ENCODE results near the gene LDLRAD4. TPM values are rescaled to one million over a fixed set of nuclear protein-coding genes. Genes with fewer than 3 reads are reported as not detected.

The LDLRAD4 gene
- total RNA-seq, 1 experiment from 2014 or later: not detected

- no peaks in the 10 kb centered on the region for H3K79me2 ChIP-seq (ENCODE audit: low read length)
- no peak overlapping the region for H3K27ac ChIP-seq (ENCODE audit: low read length)
- H3F3A ChIP-seq (ENCODE audit: low read length, unreplicated experiment): no peaks in the 10 kb centered on the region
- no peaks in the 10 kb centered on the region for H3K4me1 ChIP-seq (ENCODE audit: insufficient read depth, low read length)
- ChIA-PET CTCF (no interaction called here), POLR2A (ENCODE audit: unreplicated experiment) (no interaction called here)
- TF ChIP-seq EZH2 (IDR thresholded peaks at IDR 0.05; ENCODE audit: low read length, unreplicated experiment) (no peak), CTCF (conservative IDR thresholded peaks at IDR 0.05; ENCODE audit: low read depth, low read length) (no peak), EZH2phosphoT487 (IDR thresholded peaks at IDR 0.05; ENCODE audit: borderline replicate concordance, low read length) (no peak)
- H2AFZ ChIP-seq (ENCODE audit: low read length): no peak overlapping the region
- DNase-seq (no peak), ATAC-seq (no peak)
- H3K4me2 ChIP-seq (ENCODE audit: low read length): no peak overlapping the region
- intact Hi-C loops (cut with micrococcal nuclease): no loop called here
- no peaks in the 10 kb centered on the region for H4K20me1 ChIP-seq (ENCODE audit: low read length)
- no peaks in the 10 kb centered on the region for H3K9me3 ChIP-seq (ENCODE audit: low read length)
- no peaks in the 10 kb centered on the region for H3K36me3 ChIP-seq (ENCODE audit: low read depth, low read length)
- H3K4me3 ChIP-seq (ENCODE audit: low read length): no peak overlapping the region
- peaks cover 67% of the 10 kb centered on the region for H3K27me3 ChIP-seq (ENCODE audit: low read length)
- no TSS peak for BruUV-seq (replicated peaks)
- no peaks in the 10 kb centered on the region for H3K9me2 ChIP-seq (replicated peaks; ENCODE audit: low read length)
- no peak overlapping the region for H3K9ac ChIP-seq (ENCODE audit: low read length)
These were observed 41.1 kb downstream of the LDLRAD4 start for GRCh38 chr18:13259701-13260100.

- H3K4me1 ChIP-seq (ENCODE audit: insufficient read depth, low read length): no peaks in the 10 kb centered on the region
- H2AFZ ChIP-seq (ENCODE audit: low read length): no peak overlapping the region
- no peaks in the 10 kb centered on the region for H3K36me3 ChIP-seq (ENCODE audit: low read depth, low read length)
- TF ChIP-seq EZH2 (IDR thresholded peaks at IDR 0.05; ENCODE audit: low read length, unreplicated experiment) (no peak), CTCF (conservative IDR thresholded peaks at IDR 0.05; ENCODE audit: low read depth, low read length) (no peak), EZH2phosphoT487 (IDR thresholded peaks at IDR 0.05; ENCODE audit: borderline replicate concordance, low read length) (no peak)
- BruUV-seq (replicated peaks): no TSS peak
- H3K9me2 ChIP-seq (replicated peaks; ENCODE audit: low read length): no peaks in the 10 kb centered on the region
- H3K4me3 ChIP-seq (ENCODE audit: low read length): no peak overlapping the region
- H3F3A ChIP-seq (ENCODE audit: low read length, unreplicated experiment): no peaks in the 10 kb centered on the region
- H3K4me2 ChIP-seq (ENCODE audit: low read length): no peak overlapping the region
- H3K27me3 ChIP-seq (ENCODE audit: low read length): peaks cover 69% of the 10 kb centered on the region
- no peak overlapping the region for H3K27ac ChIP-seq (ENCODE audit: low read length)
- H3K79me2 ChIP-seq (ENCODE audit: low read length): no peaks in the 10 kb centered on the region
- no peaks in the 10 kb centered on the region for H3K9me3 ChIP-seq (ENCODE audit: low read length)
- DNase-seq: no peak
- CTCF ChIA-PET: no interaction called here
- H3K9ac ChIP-seq (ENCODE audit: low read length): no peak overlapping the region
- intact Hi-C loops (cut with micrococcal nuclease): no loop called here
- H4K20me1 ChIP-seq (ENCODE audit: low read length): no peaks in the 10 kb centered on the region
- POLR2A ChIA-PET (ENCODE audit: unreplicated experiment): no interaction called here
- ATAC-seq: no peak; the same call in 1 of the 2 replicates
These were observed 41.8 kb downstream of the LDLRAD4 start for GRCh38 chr18:13260197-13260934.

- DNase-seq: no peak
- no peaks in the 10 kb centered on the region for H3K36me3 ChIP-seq (ENCODE audit: low read depth, low read length)
- no peak overlapping the region for H3K4me2 ChIP-seq (ENCODE audit: low read length)
- no peaks in the 10 kb centered on the region for H3F3A ChIP-seq (ENCODE audit: low read length, unreplicated experiment)
- no peak overlapping the region for H3K9ac ChIP-seq (ENCODE audit: low read length)
- H4K20me1 ChIP-seq (ENCODE audit: low read length): no peaks in the 10 kb centered on the region
- ChIA-PET POLR2A (ENCODE audit: unreplicated experiment) (no interaction called here), CTCF (no interaction called here)
- intact Hi-C loops (cut with micrococcal nuclease): no loop called here
- no peaks in the 10 kb centered on the region for H3K79me2 ChIP-seq (ENCODE audit: low read length)
- H3K9me3 ChIP-seq (ENCODE audit: low read length): no peaks in the 10 kb centered on the region
- no peak for ATAC-seq
- no peak overlapping the region for H3K27ac ChIP-seq (ENCODE audit: low read length)
- no peaks in the 10 kb centered on the region for H3K9me2 ChIP-seq (replicated peaks; ENCODE audit: low read length)
- no TSS peak for BruUV-seq (replicated peaks)
- no peak overlapping the region for H2AFZ ChIP-seq (ENCODE audit: low read length)
- TF ChIP-seq CTCF (conservative IDR thresholded peaks at IDR 0.05; ENCODE audit: low read depth, low read length) (no peak), EZH2 (IDR thresholded peaks at IDR 0.05; ENCODE audit: low read length, unreplicated experiment) (no peak), EZH2phosphoT487 (IDR thresholded peaks at IDR 0.05; ENCODE audit: borderline replicate concordance, low read length) (no peak)
- no peak overlapping the region for H3K4me3 ChIP-seq (ENCODE audit: low read length)
- H3K27me3 ChIP-seq (ENCODE audit: low read length): peaks cover 69% of the 10 kb centered on the region
- no peaks in the 10 kb centered on the region for H3K4me1 ChIP-seq (ENCODE audit: insufficient read depth, low read length)
These were observed 42.5 kb downstream of the LDLRAD4 start for GRCh38 chr18:13260935-13261640.
